Measurements from ENCODE around the gene PTH1R. TPM values are rescaled to one million over a fixed set of nuclear protein-coding genes. Genes with fewer than 3 reads are reported as not detected.

The PTH1R gene
- total RNA-seq, 1 experiment from 2014 or later = not detected

- no peak for DNase-seq (ENCODE audit: low spot score)
Measured at GRCh38 chr3:46898321-46899150, 21.0 kb downstream of the PTH1R start.

GRCh38 chr3:46899151-46900006, 21.9 kb downstream of the PTH1R start:
- DNase-seq (ENCODE audit: low spot score) = no peak

- DNase-seq (ENCODE audit: low spot score) = no peak
Measured at GRCh38 chr3:46900007-46900292, 22.4 kb downstream of the PTH1R start.

DNA sequence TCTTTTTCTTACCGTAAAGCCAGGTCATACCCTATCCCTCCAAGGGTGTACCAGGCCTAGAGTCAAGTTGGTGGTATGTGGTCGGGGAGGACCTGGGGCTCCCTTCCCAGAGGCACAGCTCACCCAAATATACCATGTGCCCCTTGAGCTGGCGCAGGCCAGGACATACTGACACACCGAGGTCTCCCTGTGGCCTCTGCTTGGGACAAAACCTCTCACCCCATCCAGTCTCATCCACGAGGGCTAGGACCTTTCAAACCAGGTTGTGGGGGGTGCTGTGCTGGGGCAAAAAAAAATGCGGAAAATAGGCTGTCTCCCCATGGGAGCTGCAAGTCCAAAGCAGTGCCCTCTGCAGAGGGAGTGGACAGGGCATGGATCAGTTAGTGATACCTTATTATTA, 22.8 kb downstream of the PTH1R start:
- DNase-seq (ENCODE audit: low spot score) = no peak

GRCh38 chr3:46901061-46901460, 23.5 kb downstream of the PTH1R start:
- no peak for DNase-seq (ENCODE audit: low spot score)

- no peak for DNase-seq (ENCODE audit: low spot score)
Measured at GRCh38 chr3:46901591-46902187, 24.2 kb downstream of the PTH1R start.

- no peak for DNase-seq (ENCODE audit: low spot score)
Measured at GRCh38 chr3:46902188-46902631, 24.7 kb downstream of the PTH1R start.

GRCh38 chr3:46903341-46904302, 26.1 kb downstream of the PTH1R start:
- no peak for DNase-seq (ENCODE audit: low spot score)

DNA sequence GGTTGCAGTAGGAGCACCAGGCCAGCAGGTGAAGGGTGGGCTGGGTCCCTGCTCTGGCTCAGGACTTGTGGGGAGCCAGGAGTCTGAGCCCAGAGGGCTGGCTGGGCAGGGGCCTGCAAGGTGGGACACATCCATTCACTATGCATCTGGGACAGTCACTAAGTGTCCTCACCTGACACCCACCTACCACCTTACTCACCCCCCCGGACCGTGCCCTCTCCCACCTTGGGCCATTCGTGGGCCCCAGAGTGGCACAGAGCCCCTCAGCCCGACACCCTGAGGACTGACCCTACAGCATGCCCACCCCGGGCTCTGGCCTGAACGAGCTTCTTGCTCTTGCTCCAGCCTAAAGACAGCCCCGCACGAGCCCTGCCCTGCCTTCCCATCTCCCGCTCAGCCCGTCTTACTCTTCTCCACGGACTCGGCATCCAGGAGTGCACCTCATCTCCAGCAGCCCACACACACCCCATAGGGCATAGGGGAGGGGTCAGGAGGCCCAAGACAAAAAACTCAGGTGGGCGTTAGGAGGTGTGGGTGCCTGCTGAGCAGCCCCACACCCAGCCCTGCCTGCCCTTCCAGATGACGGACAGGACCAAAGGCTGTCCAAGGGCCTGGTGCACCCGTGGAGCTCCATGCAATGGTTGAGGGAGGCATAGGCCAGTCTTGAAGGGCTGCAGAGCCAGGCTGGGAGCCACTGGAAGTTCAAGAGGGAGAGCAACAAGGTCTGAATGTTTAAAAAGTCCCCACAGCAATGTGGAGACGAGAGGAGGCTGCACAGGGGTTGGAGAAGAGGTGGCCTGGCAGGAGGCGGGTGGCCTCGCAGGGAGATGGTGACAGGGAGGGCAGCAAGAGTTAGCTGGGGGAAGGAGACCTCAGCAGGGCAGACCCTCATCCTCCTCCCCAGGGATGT, 27.0 kb downstream of the PTH1R start:
- DNase-seq (ENCODE audit: low spot score) = no peak

DNA sequence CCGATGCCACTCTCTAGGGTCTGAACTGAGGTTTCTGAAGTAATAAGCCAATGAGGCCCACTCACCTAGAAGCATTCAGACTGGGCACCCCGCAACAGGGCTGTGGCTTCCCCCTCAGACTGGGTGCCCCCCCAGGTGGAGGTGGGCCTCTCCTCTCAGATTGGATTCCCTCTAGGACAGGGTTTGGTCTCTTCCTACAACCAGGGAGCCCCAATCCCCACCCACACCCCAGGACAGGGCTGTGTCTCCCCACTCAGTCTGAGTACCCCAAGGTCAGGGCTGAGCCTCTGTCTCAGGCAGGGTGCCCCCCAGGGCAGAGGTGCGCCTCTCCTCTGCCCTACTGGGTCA, 27.7 kb downstream of the PTH1R start:
- no peak for DNase-seq (ENCODE audit: low spot score)

- DNase-seq (ENCODE audit: low spot score) = no peak
Measured at GRCh38 chr3:46905661-46906451, 28.3 kb downstream of the PTH1R start.

GRCh38 chr3:46906471-46907058, 29.0 kb downstream of the PTH1R start:
- DNase-seq (ENCODE audit: low spot score) = no peak

- no peak for DNase-seq (ENCODE audit: low spot score)
Measured at GRCh38 chr3:46907271-46907670, 29.8 kb downstream of the PTH1R start.

DNA sequence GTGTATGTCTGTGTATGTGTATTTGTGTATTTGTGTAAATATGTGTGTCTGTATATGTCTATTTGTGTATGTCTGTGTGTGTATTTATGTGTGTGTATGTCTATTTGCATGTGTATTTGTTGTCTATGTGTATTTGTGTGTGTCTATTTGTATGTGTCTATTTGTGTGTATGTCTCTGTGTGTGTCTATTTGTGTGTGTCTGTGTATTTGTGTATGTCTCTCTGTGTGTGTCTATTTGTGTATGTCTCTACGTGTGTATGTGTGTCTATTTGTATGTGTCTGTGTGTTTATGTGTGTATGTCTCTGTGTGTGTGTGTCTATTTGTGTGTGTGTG, 30.4 kb downstream of the PTH1R start:
- DNase-seq (ENCODE audit: low spot score) = no peak

DNA sequence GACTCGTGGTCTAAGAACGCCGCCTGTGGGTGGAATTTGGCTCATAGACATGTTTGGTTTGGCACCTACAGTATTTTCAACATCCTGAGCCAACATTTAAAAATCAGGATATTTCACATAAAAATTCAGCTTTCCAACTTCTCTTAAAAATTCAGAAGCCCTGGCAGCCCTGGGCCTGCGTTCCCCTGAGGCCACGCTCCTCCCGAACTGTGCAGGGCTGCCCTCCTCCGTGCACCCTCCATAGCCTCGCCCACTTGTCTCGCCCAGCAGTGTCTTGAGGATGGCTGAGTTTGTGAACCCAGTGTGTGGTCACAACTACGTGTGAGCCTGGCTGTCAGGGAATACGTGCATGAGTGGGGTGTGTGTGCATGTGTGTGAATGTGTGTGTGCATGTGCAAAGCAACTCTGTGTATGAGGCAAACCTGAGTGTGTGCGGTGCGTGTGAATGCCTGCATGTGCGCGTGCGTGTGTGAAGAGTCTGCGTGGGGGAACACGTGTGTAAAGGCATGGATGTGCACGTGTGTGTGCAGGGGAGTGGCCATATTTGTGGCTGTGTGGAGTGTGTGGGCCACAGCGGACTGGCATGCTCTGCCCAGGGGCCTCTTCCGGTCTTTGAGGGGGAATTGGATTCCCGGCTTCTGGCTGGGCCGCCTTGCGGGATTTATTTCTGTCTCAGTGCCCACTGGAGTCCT, 30.9 kb downstream of the PTH1R start:
- no peak for DNase-seq (ENCODE audit: low spot score)

GRCh38 chr3:46908986-46909534, 31.5 kb downstream of the PTH1R start:
- DNase-seq (ENCODE audit: low spot score) = no peak

GRCh38 chr3:46909535-46910161, 32.1 kb downstream of the PTH1R start:
- DNase-seq (ENCODE audit: low spot score) = peak; percentile 70
